Kidney tubule cell (primary cell): ENCODE results near the gene FBXW11.
"Not testable (repeated sequence)": the region's sequence is repeated elsewhere in the genome, so short reads cannot be mapped to it uniquely, and the experiment has no call there.

Experiments
- DNase-seq: peaks from one replicate; pipeline ENCODE4 v3.0.0-alpha.2; 2018; ENCODE audit warnings: low spot score

The FBXW11 gene

GRCh38 chr5:172020110-172020786, 13.8 kb upstream of the FBXW11 start:
- not testable (repeated sequence) for DNase-seq

DNA sequence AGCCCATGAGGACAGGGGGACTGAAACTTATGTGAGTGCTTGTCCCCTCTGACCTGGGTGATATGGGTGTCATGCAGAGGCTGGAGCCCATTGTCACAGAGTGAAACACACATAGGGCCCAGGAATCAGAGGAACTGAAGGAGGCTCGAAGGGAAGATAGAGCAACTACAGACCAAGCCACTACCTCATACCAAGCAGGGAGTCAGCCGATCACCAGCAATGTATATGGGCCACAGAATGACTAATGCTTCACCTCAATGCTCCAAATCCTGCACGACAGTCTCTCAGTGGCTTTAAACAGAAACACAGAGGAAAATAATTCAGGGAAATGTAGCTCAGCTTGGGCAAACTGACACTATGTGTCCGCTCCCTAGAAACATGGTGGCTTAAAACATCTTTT, 8.9 kb upstream of the FBXW11 start:
- no peak for DNase-seq

- DNase-seq, result no peak
Measured at GRCh38 chr5:172010278-172010677, 3.8 kb upstream of the FBXW11 start.

DNA sequence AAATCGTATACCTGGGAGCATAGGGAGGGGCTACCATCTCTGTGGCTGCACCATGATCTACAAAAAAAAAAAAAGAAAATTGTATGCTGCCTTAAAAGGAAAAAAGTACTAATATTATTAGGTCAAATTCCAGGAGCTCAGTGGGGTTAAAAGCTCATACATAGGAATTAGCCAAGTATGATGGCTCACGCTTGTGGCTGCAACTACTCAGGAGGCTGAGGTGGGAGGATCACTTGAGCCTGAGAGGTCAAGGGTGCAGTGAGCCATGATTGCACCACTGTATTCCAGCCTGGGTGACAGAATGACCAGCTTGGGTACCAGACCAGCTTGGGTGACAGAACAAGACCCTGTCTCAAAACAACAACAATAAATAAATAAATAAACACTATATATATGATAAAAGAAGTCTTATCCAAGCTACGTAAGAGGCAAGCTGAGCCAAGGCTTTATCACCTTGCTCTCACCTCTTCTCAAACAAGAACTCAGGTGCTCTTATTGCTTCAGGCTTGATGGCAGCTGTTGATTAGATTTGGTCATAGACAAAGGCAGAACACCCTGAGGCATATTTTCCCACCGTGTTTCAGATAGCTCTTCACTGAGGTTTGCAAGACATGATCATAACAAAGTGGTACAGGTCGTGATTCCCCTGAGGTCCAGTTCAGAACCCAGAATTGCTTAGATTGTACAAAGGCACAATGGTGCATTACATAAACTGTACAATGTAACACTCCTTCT, 3.3 kb upstream of the FBXW11 start:
- peak; percentile 51 for DNase-seq

GRCh38 chr5:172008689-172009141, 2.3 kb upstream of the FBXW11 start:
- DNase-seq, result peak; percentile 46

DNA sequence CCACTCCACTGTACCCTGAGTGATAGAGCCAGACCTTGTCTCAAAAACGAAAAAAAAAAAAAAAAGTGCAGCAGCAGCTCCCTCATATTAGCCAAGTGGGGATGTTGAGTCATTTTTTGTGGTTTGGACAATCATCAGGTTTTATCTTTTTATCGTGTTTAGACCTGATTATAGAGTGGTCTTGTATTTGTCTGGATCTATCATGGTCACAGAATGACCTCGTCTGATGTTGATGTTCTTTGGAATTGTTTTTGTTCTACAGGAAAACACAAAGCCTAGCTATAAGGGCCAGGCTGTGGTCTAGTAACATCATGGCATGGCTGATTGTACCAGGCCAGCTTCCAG, 1.6 kb upstream of the FBXW11 start:
- peak; percentile 37 for DNase-seq

- DNase-seq, result peak; percentile 41
Measured at GRCh38 chr5:172007175-172008110, 1.0 kb upstream of the FBXW11 start.

DNA sequence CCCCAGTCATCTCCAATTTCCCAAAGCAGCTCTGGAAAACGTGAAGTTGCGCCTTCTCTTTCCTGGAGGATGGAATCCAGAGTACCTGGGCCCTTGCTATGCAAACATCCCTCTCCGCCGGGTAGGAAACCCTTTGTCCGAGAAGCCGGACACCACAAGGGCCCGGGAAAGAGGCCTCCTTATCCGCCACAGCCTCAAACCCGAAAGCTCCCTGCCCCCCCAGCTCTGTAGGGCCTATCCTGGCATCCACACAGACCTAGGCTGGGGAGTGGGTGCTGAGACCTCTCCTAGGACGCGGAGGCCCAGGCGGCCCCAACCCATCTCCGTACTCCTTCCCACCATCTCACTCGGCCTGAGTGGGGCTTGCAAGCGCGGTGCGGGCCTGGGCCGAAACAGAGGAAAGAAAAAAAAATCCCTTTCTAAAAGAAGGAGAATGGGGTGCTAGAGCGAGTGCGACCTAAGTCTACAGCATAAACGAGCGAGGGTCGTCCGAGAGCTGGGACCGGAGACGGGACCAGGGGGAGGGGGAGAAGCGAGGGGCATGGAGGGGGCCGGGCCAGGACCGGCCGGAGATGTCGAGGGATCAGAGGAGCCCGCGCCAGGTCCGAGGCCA, 624 bp downstream of the FBXW11 start:
- peak; percentile 45 for DNase-seq

DNA sequence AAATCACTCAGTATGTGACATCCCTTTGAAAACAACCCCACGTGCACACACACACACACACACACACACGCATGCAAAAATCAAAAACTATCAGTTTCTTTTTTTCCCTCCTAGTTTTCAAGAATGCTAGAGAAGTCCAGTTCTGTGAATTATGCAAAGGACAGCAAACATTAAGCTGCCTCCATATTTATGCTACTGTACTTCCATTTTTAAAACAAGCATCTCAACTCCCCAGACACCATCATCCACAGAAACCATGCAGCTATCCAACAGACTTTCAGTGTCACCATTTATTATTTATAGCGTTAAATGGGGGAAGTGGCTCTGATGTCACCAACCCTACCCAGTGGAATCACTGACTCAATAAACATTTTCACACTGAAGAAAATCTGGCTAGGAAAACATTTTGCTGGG, 1.6 kb downstream of the FBXW11 start:
- no peak for DNase-seq

- no peak for DNase-seq
Measured at GRCh38 chr5:172003746-172004145, 2.7 kb downstream of the FBXW11 start.

DNA sequence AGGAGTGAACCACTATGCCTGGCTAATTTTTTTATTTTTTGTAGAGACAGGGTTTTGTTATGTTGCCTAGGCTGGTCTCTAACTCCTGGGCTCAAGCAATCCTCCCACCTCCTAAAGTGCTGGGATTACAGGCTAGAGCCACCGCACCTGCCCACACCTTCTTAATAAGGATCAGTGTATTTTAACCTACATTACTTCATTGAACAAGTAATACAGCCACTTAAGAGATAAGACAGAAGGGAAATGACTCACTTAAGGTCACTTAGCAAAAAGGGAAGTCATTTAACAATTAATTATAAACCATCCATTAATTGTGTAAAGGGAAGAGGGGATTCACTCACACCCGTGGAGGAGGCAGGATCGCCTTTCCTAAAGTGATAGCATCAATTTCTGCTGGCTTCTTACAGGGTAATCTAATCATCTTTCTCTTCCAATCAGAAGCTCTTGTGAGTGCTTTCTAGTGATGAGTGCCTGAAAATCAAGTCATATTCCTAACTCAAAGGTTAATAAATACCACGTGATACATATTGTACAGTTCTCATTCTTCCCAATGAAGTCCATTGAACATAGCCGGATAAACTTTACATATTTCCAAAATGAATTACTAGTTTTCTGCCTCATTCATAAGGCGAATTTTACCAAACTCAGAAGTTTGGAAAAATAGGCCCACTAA, 3.5 kb downstream of the FBXW11 start:
- DNase-seq, result no peak

- no peak for DNase-seq
Measured at GRCh38 chr5:172002310-172002709, 4.1 kb downstream of the FBXW11 start.

DNA sequence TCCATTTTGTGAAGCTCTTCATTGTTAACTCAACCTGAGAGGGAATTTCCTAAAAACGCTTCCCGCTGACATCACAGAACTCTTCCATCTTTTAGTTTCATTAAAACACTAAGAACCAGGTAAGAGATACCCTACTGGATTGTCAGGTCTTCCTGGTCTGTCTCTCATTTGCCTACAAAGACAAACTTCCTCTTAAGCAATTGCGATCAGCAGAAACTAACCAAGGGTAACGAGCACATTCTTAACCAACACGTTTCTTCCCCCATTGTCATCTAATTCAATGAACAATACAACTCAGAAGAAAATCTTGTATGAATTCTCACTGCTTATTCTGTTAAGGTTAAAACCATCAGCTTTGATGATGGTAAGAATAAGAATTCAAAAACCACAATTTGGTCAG, 6.6 kb downstream of the FBXW11 start:
- peak; percentile 66 for DNase-seq

DNA sequence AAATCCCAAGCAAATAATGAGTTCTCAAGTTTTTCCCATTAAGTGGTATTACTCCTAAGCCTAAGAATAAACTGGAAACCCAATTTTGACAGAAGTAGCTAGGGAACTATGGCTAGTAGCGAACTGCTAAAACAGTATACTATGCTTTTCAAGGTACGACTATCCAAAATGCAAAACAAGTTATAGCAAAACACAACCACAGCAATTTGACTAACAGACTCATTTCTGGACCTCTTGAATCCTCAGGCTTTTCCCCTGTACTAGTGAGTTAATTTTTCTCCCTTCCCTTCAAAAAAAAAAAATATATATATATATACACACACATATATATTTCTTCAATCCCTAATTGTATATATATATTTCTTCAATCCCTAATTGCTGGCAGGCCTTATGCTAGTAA, 7.3 kb downstream of the FBXW11 start:
- no peak for DNase-seq

DNA sequence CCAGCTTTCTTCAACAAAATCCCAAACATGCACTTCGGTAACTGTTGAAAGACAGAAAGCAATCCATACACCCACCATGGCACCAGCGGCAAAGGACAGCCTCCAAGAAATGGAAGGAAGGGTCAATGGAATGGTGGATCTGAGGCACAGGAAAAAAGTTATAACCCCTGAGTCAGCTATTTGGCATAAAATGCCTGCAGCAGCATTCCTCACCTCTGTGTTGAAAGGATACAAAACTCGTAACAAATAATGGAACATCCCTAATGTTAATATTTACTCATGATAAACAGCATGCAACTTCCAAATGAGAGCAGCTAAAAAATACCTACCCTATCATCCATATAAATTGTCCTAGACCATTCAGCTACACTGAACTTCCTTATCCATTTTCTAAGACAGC, 9.4 kb downstream of the FBXW11 start:
- no peak for DNase-seq

- DNase-seq, result no peak
Measured at GRCh38 chr5:171992813-171993212, 13.6 kb downstream of the FBXW11 start.

- no peak for DNase-seq
Measured at GRCh38 chr5:171992305-171992704, 14.1 kb downstream of the FBXW11 start.

GRCh38 chr5:171990713-171991015, 15.8 kb downstream of the FBXW11 start:
- no peak for DNase-seq

DNA sequence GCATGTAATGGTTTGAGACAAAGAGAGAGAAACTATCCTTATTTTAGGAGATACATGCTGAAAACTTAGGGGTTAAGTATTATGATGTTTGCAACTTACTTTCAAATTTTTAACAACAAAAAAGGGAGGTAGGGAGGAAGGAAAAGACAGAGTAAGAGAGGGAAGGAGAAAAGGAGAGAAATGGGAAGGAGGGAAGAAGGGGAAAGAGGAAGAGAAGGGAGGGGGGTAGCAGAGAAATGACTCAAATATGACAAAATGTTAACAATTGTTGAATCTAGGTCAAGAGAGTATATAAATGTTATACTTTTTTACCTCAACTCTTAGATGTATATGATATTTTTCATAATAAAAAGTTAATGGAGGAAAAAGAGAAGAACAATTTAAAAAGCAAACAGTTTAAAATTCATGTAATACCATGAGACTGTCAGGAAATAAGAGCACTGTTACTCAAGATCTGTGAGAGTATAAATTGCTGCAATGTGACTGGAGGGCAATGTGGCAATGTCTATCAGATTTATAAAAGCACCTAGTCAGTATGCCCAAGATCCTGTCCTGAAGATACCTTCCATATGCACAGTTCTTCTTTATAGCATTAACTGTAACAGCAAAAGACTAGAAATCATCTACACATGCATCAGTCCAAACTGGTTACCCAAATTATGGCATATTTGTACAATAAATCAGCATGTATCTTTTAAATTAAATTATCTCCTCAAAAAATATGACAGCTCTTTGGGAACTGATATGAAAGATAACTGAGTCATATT, 16.3 kb downstream of the FBXW11 start:
- DNase-seq, result no peak

- peak; percentile 77 for DNase-seq
Measured at GRCh38 chr5:171989276-171989675, 17.2 kb downstream of the FBXW11 start.

GRCh38 chr5:171986772-171987171, 19.7 kb downstream of the FBXW11 start:
- DNase-seq, result no peak
